H9 (cell line): ENCODE measurements around the gene MCM7. TPM values are rescaled to one million over a fixed set of nuclear protein-coding genes. Genes with fewer than 3 reads are reported as not detected.

Experiments
- DNase-seq: peaks from one replicate; pipeline ENCODE4 v3.0.0-alpha.2; 2017
- H2AFZ ChIP-seq: one replicate; pipeline ENCODE4 v1.6.1; 2013; ENCODE audit warnings: mild to moderate bottlenecking, low read length, control low read depth, moderate library complexity
- H2AK5ac ChIP-seq: 2 replicates; pipeline ENCODE4 v1.6.1; 2013; ENCODE audit warnings: low read length, control low read depth, mixed read lengths; ENCODE audit not compliant: insufficient read length
- H2BK120ac ChIP-seq: one replicate; pipeline ENCODE4 v1.6.1; 2013; ENCODE audit warnings: low read depth, mild to moderate bottlenecking, low read length, control low read depth, inconsistent platforms; ENCODE audit not compliant: poor library complexity, severe bottlenecking
- H2BK12ac ChIP-seq: 2 replicates; pipeline ENCODE4 v1.6.1; 2013; ENCODE audit warnings: low read length, control low read depth, mixed read lengths, low read depth; ENCODE audit not compliant: insufficient read length
- H2BK15ac ChIP-seq: 2 replicates; pipeline ENCODE4 v1.6.1; 2013; ENCODE audit warnings: low read depth, low read length, control low read depth
- H2BK20ac ChIP-seq: one replicate; pipeline ENCODE4 v1.6.1; 2013; ENCODE audit warnings: low read depth, mild to moderate bottlenecking, low read length, control low read depth, inconsistent platforms; ENCODE audit not compliant: poor library complexity, severe bottlenecking
- H2BK5ac ChIP-seq: 2 replicates; pipeline ENCODE4 v1.6.1; 2013; ENCODE audit warnings: low read length, control low read depth, mixed read lengths; ENCODE audit not compliant: insufficient read length
- H3K14ac ChIP-seq: 2 replicates; pipeline ENCODE4 v1.6.1; 2013; ENCODE audit warnings: low read length, control low read depth; ENCODE audit not compliant: insufficient read depth
- H3K18ac ChIP-seq: 2 replicates; pipeline ENCODE4 v1.6.1; 2013; ENCODE audit warnings: low read depth, mild to moderate bottlenecking, mixed read lengths, low read length, control low read depth; ENCODE audit not compliant: insufficient read length
- H3K23ac ChIP-seq: 2 replicates; pipeline ENCODE4 v1.6.1; 2013; ENCODE audit warnings: low read length, control low read depth, mixed read lengths, low read depth; ENCODE audit not compliant: insufficient read length
- H3K23me2 ChIP-seq: 2 replicates; pipeline ENCODE4 v1.6.1; 2013; ENCODE audit warnings: low read depth, mild to moderate bottlenecking, mixed read lengths, low read length, control low read depth; ENCODE audit not compliant: insufficient read length, poor library complexity, severe bottlenecking
- H3K27ac ChIP-seq: 2 replicates; pipeline ENCODE4 v1.5.1; 2013; ENCODE audit warnings: low read length, control low read depth, mixed read lengths, low read depth; ENCODE audit not compliant: insufficient read length
- H3K27me3 ChIP-seq: 2 replicates; pipeline ENCODE4 v1.6.1; 2013; ENCODE audit warnings: low read length, control low read depth, inconsistent platforms; ENCODE audit not compliant: insufficient read depth
- H3K4ac ChIP-seq: 2 replicates; pipeline ENCODE4 v1.6.1; 2013; ENCODE audit warnings: low read depth, mild to moderate bottlenecking, control low read depth, inconsistent platforms, low read length, moderate library complexity
- H3K4me1 ChIP-seq: 2 replicates; pipeline ENCODE4 v1.6.1; 2013; ENCODE audit warnings: low read length, control low read depth, inconsistent platforms; ENCODE audit not compliant: insufficient read depth
- H3K4me2 ChIP-seq: 2 replicates; pipeline ENCODE4 v1.6.1; 2013; ENCODE audit warnings: low read length, control low read depth, mixed read lengths; ENCODE audit not compliant: insufficient read length, insufficient read depth
- H3K56ac ChIP-seq: 2 replicates; pipeline ENCODE4 v1.6.1; 2013; ENCODE audit warnings: low read depth, mild to moderate bottlenecking, mixed read lengths, low read length, control low read depth; ENCODE audit not compliant: insufficient read length
- H3K79me1 ChIP-seq: 2 replicates; pipeline ENCODE4 v1.6.1; 2013; ENCODE audit warnings: low read depth, mild to moderate bottlenecking, moderate library complexity, low read length, control low read depth, inconsistent platforms; ENCODE audit not compliant: insufficient read depth, poor library complexity, severe bottlenecking
- H3K79me2 ChIP-seq: 2 replicates; pipeline ENCODE4 v1.6.1; 2013; ENCODE audit warnings: low read length, control low read depth, inconsistent platforms; ENCODE audit not compliant: insufficient read depth
- H3K9ac ChIP-seq: 2 replicates; pipeline ENCODE4 v1.6.1; 2013; ENCODE audit warnings: low read length, control low read depth, mixed read lengths; ENCODE audit not compliant: insufficient read length; ENCODE audit errors: extremely low read depth
- H3K9me3 ChIP-seq: one replicate; pipeline ENCODE4 v1.6.1; 2013; ENCODE audit warnings: low read depth, low read length, inconsistent platforms; ENCODE audit not compliant: control insufficient read depth
- H3T11ph ChIP-seq: one replicate; pipeline ENCODE4 v1.6.1; 2013; ENCODE audit warnings: mild to moderate bottlenecking, low read length, control low read depth, inconsistent platforms
- H4K20me1 ChIP-seq: one replicate; pipeline ENCODE4 v1.6.1; 2013; ENCODE audit not compliant: control insufficient read depth, insufficient read length, insufficient read depth
- H4K5ac ChIP-seq: 2 replicates; pipeline ENCODE4 v1.6.1; 2013; ENCODE audit warnings: low read depth, mild to moderate bottlenecking, mixed read lengths, low read length, control low read depth; ENCODE audit not compliant: insufficient read length
- H4K8ac ChIP-seq: replicated peaks from 2 replicates; pipeline ENCODE4 v1.6.1; 2013; ENCODE audit warnings: low read length, control low read depth, mixed read lengths, low read depth; ENCODE audit not compliant: insufficient read length
- H4K91ac ChIP-seq: 2 replicates; pipeline ENCODE4 v1.6.1; 2013; ENCODE audit warnings: low read depth, mild to moderate bottlenecking, moderate library complexity, mixed read lengths, low read length, control low read depth; ENCODE audit not compliant: insufficient read length
- H3K27ac Mint-ChIP-seq, 3 experiments: 2 replicates in 2 of 3; 3 replicates in 1 of 3; pipeline ENCODE4 v1.8.0; 2020 to 2021; ENCODE audit warnings: mixed read lengths in 3 of 3, mild to moderate bottlenecking in 1 of 3, moderate library complexity in 1 of 3
- H3K27me3 Mint-ChIP-seq: 2 replicates; pipeline ENCODE4 v1.8.0; 2021; ENCODE audit warnings: low read depth, mild to moderate bottlenecking, moderate library complexity, mixed read lengths
- H3K36me3 Mint-ChIP-seq, 3 experiments: 2 replicates in 2 of 3; 3 replicates in 1 of 3; pipeline ENCODE4 v1.8.0; 2020 to 2021; ENCODE audit warnings: low read depth in 3 of 3, mixed read lengths in 3 of 3; ENCODE audit not compliant: insufficient read depth in 1 of 3
- H3K4me1 Mint-ChIP-seq, 2 experiments: 2 replicates each; pipeline ENCODE4 v1.8.0; 2020; ENCODE audit warnings: mixed read lengths in 2 of 2
- H3K4me3 Mint-ChIP-seq, 2 experiments: 2 replicates in 1 of 2; 3 replicates in 1 of 2; pipeline ENCODE4 v1.8.0; 2020 to 2021; ENCODE audit warnings: mild to moderate bottlenecking in 2 of 2, mixed read lengths in 2 of 2, moderate library complexity in 1 of 2
- H3K9me3 Mint-ChIP-seq, 2 experiments: 2 replicates in 1 of 2; 3 replicates in 1 of 2; pipeline ENCODE4 v1.8.0; 2020; ENCODE audit warnings: mild to moderate bottlenecking in 2 of 2, mixed read lengths in 2 of 2, moderate library complexity in 1 of 2
- WGBS: extraction: QIAGEN DNeasy Blood & Tissue Kit; methylation state at CpG from one replicate; pipeline ENCODE4 v1.1.7; 2013; ENCODE audit warnings: missing lambda C conversion rate, low lambda C conversion rate, mixed read lengths; ENCODE audit not compliant: insufficient read length; ENCODE audit errors: extremely low coverage; 5-methylcytosine and 5-hydroxymethylcytosine counted together
- total RNA-seq: library from RNA; stranded (reverse); gene quantifications from 2 replicates; pipeline ENCODE4 v1.2.1, GENCODE V29; 2021
- TF ChIP-seq, protein P1 (sequence below): fragments of 200-600 bp; sonication (generic); conservative IDR thresholded peaks from 3 replicates; pipeline ENCODE4 v1.8.0; 2021; ENCODE audit warnings: antibody characterized with exemption, mild to moderate bottlenecking

MCM7 gene
- total RNA-seq, 1 experiment from 2014 or later = 390 TPM

DNA sequence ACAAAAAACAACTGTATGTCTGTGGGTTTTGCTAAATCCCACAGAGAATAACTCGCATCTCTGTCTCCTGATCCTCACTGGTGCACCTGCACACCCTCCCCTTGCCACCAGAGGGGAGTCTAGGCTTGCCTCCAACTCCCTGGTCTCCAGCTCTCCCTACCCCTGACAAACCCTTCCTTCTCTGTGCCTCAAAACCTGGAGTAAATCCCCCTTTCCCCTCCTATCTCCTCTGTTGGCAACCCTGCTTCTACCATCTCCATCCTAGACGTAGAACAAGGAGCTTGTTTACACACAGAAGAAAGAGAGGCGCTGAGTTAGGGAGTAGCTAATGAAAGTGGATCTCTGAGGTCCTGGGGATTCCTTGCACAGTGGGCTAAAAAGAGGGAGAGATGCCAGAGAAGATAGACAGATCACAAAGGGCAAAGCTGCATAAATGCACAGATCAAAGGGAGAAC lies 31.5 kb upstream of the MCM7 start:
- no CpG with 5 or more reads among the region's 3 CpGs for WGBS
- no peaks in the 10 kb centered on the region for H4K20me1 ChIP-seq
- H3K36me3 Mint-ChIP-seq = no peaks in the 10 kb centered on the region
- H2BK12ac ChIP-seq = no peak overlapping the region
- H3K27me3 ChIP-seq = no peaks in the 10 kb centered on the region; the same call in 1 of the 2 replicates
- H4K91ac ChIP-seq = no peak overlapping the region
- peaks cover 35% of the 10 kb centered on the region for H3K27me3 Mint-ChIP-seq
- H2BK120ac ChIP-seq = no peak overlapping the region
- peak; percentile 79 for DNase-seq
- H4K5ac ChIP-seq = no peak overlapping the region
- no peak overlapping the region for H3K27ac ChIP-seq
- H2BK20ac ChIP-seq = no peak overlapping the region
- peak overlapping the region; percentile 65 for H2AFZ ChIP-seq
- H3K9me3 Mint-ChIP-seq = no peaks in the 10 kb centered on the region
- H3K23ac ChIP-seq = no peak overlapping the region
- H3K4me3 Mint-ChIP-seq = no peak overlapping the region
- TF ChIP-seq, protein P1, sequence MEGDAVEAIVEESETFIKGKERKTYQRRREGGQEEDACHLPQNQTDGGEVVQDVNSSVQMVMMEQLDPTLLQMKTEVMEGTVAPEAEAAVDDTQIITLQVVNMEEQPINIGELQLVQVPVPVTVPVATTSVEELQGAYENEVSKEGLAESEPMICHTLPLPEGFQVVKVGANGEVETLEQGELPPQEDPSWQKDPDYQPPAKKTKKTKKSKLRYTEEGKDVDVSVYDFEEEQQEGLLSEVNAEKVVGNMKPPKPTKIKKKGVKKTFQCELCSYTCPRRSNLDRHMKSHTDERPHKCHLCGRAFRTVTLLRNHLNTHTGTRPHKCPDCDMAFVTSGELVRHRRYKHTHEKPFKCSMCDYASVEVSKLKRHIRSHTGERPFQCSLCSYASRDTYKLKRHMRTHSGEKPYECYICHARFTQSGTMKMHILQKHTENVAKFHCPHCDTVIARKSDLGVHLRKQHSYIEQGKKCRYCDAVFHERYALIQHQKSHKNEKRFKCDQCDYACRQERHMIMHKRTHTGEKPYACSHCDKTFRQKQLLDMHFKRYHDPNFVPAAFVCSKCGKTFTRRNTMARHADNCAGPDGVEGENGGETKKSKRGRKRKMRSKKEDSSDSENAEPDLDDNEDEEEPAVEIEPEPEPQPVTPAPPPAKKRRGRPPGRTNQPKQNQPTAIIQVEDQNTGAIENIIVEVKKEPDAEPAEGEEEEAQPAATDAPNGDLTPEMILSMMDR = peak; percentile 93
- no peak overlapping the region for H3K18ac ChIP-seq
- H3K4me1 Mint-ChIP-seq = peaks cover 7 to 10% of the 10 kb centered on the region in 2 experiments
- H3K14ac ChIP-seq = no peak overlapping the region
- H3K4ac ChIP-seq = no peak overlapping the region
- no peak overlapping the region for H2AK5ac ChIP-seq
- H3K23me2 ChIP-seq = peaks cover 4% of the 10 kb centered on the region
- peaks cover 4% of the 10 kb centered on the region; the same call in 1 of the 2 replicates for H3K4me1 ChIP-seq
- no peaks in the 10 kb centered on the region for H3K79me2 ChIP-seq
- no peak overlapping the region for H3K4me2 ChIP-seq
- no peak overlapping the region for H3T11ph ChIP-seq
- H2BK5ac ChIP-seq = no peak overlapping the region
- no peak overlapping the region for H4K8ac ChIP-seq
- no peaks in the 10 kb centered on the region for H3K79me1 ChIP-seq
- no peak overlapping the region; a peak in 1 of 7 replicates for H3K27ac Mint-ChIP-seq
- H2BK15ac ChIP-seq = no peak overlapping the region
- H3K9ac ChIP-seq = no peak overlapping the region
- no peaks in the 10 kb centered on the region for H3K9me3 ChIP-seq
- H3K56ac ChIP-seq = no peak overlapping the region
